Transverse colon (tissue), 4 donors: ENCODE results near the gene OR6N2. TPM values are rescaled to one million over a fixed set of nuclear protein-coding genes. Genes with fewer than 3 reads are reported as not detected.

ENCODE experiments used
- DNase-seq: peaks from one replicate; pipeline ENCODE4 v3.0.0-alpha.2; 2019
- H3K27ac ChIP-seq, 4 donors: fragments of 200-600 bp; sonication (generic); 2 replicates each; pipeline ENCODE4 v1.5.1; 2016 to 2018; ENCODE audit warnings: inconsistent platforms in 4 of 4
- H3K27me3 ChIP-seq: fragments of 200-600 bp; sonication (generic); 2 replicates; pipeline ENCODE4 v1.5.1; 2017; ENCODE audit warnings: inconsistent platforms
- H3K36me3 ChIP-seq, 4 donors: fragments of 200-600 bp; sonication (generic); 2 replicates each; pipeline ENCODE4 v1.5.1; 2017 to 2019; ENCODE audit warnings: inconsistent platforms in 4 of 4
- H3K4me1 ChIP-seq, 4 donors: fragments of 200-600 bp; sonication (generic); 2 replicates each; pipeline ENCODE4 v1.5.1; 2017 to 2020; ENCODE audit warnings: inconsistent platforms in 4 of 4
- H3K4me3 ChIP-seq, 4 donors: fragments of 200-600 bp; sonication (generic); 1 replicate in 1 of 4; 2 replicates in 3 of 4; pipeline versions ENCODE4 v1.5.1 to v1.6.1; 2017 to 2019; ENCODE audit warnings: inconsistent platforms in 4 of 4
- H3K9me3 ChIP-seq, 2 donors: fragments of 200-600 bp; sonication (generic); 2 replicates each; pipeline ENCODE4 v1.5.1; 2017 to 2019; ENCODE audit warnings: inconsistent platforms in 2 of 2
- EP300 ChIP-seq: sonication (generic); formaldehyde crosslinking; IDR thresholded peaks from one replicate; pipeline ENCODE4 v1.6.1; 2017; ENCODE audit warnings: antibody characterized with exemption, low read depth
- POLR2A ChIP-seq: fragments of 450-650 bp; IDR thresholded peaks from one replicate; pipeline ENCODE4 v1.6.1; 2016; ENCODE audit warnings: antibody characterized with exemption, mild to moderate bottlenecking, moderate library complexity
- POLR2AphosphoS5 ChIP-seq, 3 donors: sonication (generic); formaldehyde crosslinking; IDR thresholded peaks; one replicate each; pipeline ENCODE4 v1.6.1; 2016; ENCODE audit warnings: antibody characterized with exemption in 3 of 3
- WGBS, 2 donors: methylation state at CpG; one replicate each; pipeline ENCODE4 v1.1.5; 2018; ENCODE audit warnings: low coverage in 1 of 2; 5-methylcytosine and 5-hydroxymethylcytosine counted together
- in situ Hi-C, 4 donors: fragments of 200-750 bp; cut with MboI; loops; one replicate each; pipeline versions ENCODE4 v1.15.0 to v1.15.1; 2017; ENCODE audit warnings: low sequenced_read_pairs in 3 of 4, low pct_ligation_motif_present in 1 of 4, low pct_unique_long_range_greater_than_20kb in 1 of 4
- intact Hi-C: fragments of 100-400 bp; cut with DNase I; formaldehyde crosslinking; loops from one replicate; pipeline ENCODE4 v1.15.1; 2023; ENCODE audit warnings: low total_unique reads
- total RNA-seq, 4 donors: library from RNA; depleted of rRNA; stranded (reverse); fragments of >200 nt; gene quantifications; one replicate each; pipeline ENCODE4 v1.1.0, GENCODE V29; 2016
- TF ChIP-seq, protein P1 (sequence below), 5 experiments: fragments of 200-600 bp in 3 of 5; fragments of 450-650 bp in 2 of 5; sonication (generic) in 3 of 5; IDR thresholded peaks; 1 replicate in 2 of 5; 2 replicates in 3 of 5; pipeline ENCODE4 v1.5.1; 2016 to 2017; ENCODE audit warnings: antibody characterized with exemption in 5 of 5, inconsistent platforms in 3 of 5, mild to moderate bottlenecking in 2 of 5, moderate library complexity in 1 of 5

The OR6N2 gene
- total RNA-seq, 4 donors from 2014 or later = not detected

DNA sequence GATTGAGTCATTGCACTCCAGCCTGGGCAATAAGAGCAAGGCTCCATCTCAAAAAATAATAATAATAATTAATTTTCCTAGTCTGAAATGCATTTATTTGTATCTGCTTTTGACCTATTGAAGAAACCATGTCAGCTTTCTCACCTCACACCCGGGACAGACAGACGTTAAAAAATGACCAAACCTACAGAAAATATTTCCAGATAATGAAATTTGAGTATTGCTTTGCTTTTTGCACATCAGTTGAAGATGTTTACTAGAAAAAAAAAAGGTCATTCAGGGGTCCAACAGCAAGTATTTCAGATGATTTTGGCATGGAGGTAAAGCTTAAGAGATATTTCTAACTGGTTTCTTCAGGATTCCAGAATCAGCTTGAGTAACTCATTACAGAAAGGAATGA, 26.6 kb downstream of the OR6N2 start, which contains the start of gene OR6K6:
Gene OR6K6, plus strand, starts transcription at position 301 of the 400 bp plus-strand sequence. CDS start 168 bp downstream, outside the sequence.
- whole genome bisulfite sequencing, 2 donors = 84 to 85% methylated on average over 2 of the region's 2 CpGs
- no peak for DNase-seq
- no peaks in the 10 kb centered on the region for H3K36me3 ChIP-seq
- no peak within 1 kb of the TSS for H3K4me3 ChIP-seq
- no peak within 1 kb of the TSS for H3K27ac ChIP-seq
- in situ Hi-C loops (no loop called here), intact Hi-C loops (no loop called here)
- TF ChIP-seq POLR2A (no peak), EP300 (no peak), POLR2AphosphoS5 (IDR thresholded peaks at IDR 0.05) (no peak)
- TF ChIP-seq, protein P1, sequence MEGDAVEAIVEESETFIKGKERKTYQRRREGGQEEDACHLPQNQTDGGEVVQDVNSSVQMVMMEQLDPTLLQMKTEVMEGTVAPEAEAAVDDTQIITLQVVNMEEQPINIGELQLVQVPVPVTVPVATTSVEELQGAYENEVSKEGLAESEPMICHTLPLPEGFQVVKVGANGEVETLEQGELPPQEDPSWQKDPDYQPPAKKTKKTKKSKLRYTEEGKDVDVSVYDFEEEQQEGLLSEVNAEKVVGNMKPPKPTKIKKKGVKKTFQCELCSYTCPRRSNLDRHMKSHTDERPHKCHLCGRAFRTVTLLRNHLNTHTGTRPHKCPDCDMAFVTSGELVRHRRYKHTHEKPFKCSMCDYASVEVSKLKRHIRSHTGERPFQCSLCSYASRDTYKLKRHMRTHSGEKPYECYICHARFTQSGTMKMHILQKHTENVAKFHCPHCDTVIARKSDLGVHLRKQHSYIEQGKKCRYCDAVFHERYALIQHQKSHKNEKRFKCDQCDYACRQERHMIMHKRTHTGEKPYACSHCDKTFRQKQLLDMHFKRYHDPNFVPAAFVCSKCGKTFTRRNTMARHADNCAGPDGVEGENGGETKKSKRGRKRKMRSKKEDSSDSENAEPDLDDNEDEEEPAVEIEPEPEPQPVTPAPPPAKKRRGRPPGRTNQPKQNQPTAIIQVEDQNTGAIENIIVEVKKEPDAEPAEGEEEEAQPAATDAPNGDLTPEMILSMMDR (IDR thresholded peaks at IDR 0.05) = no peak
- no peaks in the 10 kb centered on the region for H3K4me1 ChIP-seq
- H3K27me3 ChIP-seq = no peaks in the 10 kb centered on the region
- H3K9me3 ChIP-seq = no peaks in the 10 kb centered on the region

DNA sequence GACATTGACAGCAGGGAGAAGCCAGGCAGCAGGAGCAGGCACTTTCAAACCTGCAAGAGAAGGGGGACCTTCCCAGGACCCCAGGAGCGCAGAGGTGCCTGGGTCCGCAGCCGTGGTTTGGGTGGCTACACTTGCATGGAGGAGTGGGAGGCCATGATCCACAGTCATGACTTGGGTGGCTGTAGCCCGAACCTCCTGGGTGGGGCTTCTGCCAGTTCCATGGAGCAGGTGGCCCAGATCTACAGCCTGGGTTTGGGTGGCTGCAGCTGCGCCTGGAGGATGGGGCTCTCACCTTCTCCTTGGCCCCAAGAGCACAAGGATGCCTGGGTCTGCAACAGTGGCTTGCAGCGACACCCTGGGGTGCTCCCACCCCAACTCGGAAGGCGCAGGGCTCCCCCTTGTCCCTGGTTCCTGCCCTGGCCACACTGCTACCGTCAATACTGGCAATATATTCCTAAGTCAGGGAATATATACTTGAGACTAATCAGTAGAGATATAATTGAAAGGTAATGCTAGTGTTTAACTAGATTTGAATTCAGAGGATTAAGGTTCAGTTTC, 28.8 kb downstream of the OR6N2 start:
- H3K4me1 ChIP-seq = no peaks in the 10 kb centered on the region
- 95% methylated on average over 4 of the region's 9 CpGs; no CpG with 5 or more reads in 1 of the 2 donors for WGBS, 2 donors
- intact Hi-C loops = no loop called here
- TF ChIP-seq EP300 = no peak
- TF ChIP-seq, protein P1 (IDR thresholded peaks at IDR 0.05) = no peak
- TF ChIP-seq POLR2A = no peak
- no peak for TF ChIP-seq POLR2AphosphoS5 (IDR thresholded peaks at IDR 0.05)
- H3K9me3 ChIP-seq = no peaks in the 10 kb centered on the region
- no peaks in the 10 kb centered on the region for H3K27me3 ChIP-seq
- no peaks in the 10 kb centered on the region for H3K36me3 ChIP-seq
- H3K4me3 ChIP-seq = no peak overlapping the region
- no peak overlapping the region for H3K27ac ChIP-seq
- DNase-seq = no peak
- in situ Hi-C loops = no loop called here

DNA sequence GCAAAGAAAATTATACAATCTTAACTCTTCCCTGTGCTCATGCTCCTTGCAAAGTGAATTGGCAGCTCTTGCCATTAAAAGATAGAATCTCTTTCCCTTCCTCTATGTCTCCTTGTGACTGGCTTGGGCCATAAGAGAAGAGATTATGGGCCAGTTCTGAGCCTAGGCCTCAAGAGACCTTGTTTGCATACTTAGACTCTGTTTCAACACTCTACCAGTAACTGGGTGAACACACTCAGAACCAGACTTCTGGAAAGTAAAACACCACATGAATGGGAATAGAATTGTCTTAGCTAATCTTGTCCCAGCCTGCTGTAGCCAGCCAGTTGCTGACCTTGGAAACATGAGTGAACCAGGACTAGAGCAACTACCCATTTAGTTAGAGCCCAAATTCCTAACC, 45.2 kb downstream of the OR6N2 start:
- Histone ChIP-seq H3K27me3 (peaks cover 4% of the 10 kb centered on the region), H3K36me3 (no peaks in the 10 kb centered on the region), H3K4me1 (no peaks in the 10 kb centered on the region), H3K27ac (no peak overlapping the region), H3K4me3 (no peak overlapping the region), H3K9me3 (no peaks in the 10 kb centered on the region)
- TF ChIP-seq EP300 = no peak
- no peak for TF ChIP-seq POLR2AphosphoS5 (IDR thresholded peaks at IDR 0.05)
- TF ChIP-seq POLR2A = no peak
- TF ChIP-seq, protein P1 (IDR thresholded peaks at IDR 0.05) = no peak
- intact Hi-C loops (no loop called here), in situ Hi-C loops (no loop called here)
- DNase-seq = no peak

DNA sequence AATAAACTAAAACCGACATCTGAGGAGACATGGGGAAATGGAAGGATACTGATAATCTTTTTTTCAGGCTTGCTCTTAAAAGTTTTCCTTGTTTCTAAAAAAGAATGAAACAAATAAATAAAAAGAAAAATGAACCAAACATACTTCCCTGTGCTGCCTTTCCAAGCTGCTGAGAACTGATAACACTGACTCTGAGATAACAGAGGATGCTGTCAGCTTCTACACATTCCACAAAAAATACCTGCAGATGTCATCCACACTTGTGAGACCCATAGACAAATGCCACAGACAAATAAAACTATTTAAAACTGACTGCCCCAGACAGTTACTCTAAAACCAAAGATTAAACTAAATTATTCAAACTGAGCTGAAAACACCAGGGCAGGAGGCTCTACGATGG, 48.5 kb downstream of the OR6N2 start:
- intact Hi-C loops (no loop called here), in situ Hi-C loops (no loop called here)
- no peak for DNase-seq
- TF ChIP-seq POLR2AphosphoS5 (IDR thresholded peaks at IDR 0.05) (no peak), POLR2A (no peak)
- TF ChIP-seq, protein P1 (IDR thresholded peaks at IDR 0.05) = no peak
- no peak overlapping the region for H3K27ac ChIP-seq
- WGBS, 2 donors = 69 to 72% methylated on average over 2 of the region's 2 CpGs
- no peak overlapping the region for H3K4me3 ChIP-seq
- H3K4me1 ChIP-seq = no peaks in the 10 kb centered on the region
- H3K36me3 ChIP-seq = no peaks in the 10 kb centered on the region
- H3K9me3 ChIP-seq = no peaks in the 10 kb centered on the region
- H3K27me3 ChIP-seq = no peaks in the 10 kb centered on the region
